ENCODE results near the gene SPECC1.

Gene SPECC1

DNA sequence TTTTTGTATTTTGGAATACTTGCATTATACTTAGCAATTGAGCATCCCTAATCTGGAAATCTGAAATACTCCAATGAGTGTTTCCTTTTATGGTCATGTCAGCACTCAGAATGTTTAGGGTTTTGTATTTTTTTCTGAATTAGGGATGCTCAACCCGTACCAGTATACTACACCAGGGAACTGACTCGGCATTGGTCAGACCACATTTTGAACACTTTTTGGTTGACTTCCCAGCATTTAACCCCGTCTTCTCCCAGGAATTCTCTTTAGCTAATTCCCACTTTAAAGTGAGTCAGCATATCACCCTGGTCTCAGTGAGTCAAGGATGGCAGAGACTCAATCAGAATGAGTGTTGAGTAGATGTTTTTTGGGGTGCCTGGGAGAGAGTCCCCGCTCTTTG lies 177.9 kb downstream of the SPECC1 start:
- H2BK120ac ChIP-seq (ENCODE audit: insufficient read depth, low read length, poor library complexity) = no peak overlapping the region
- no peak overlapping the region for H3K9ac ChIP-seq (ENCODE audit: low read length)
- peaks cover 6% of the 10 kb centered on the region for H3K79me1 ChIP-seq (ENCODE audit: low read length)
- no peak overlapping the region for H3K23ac ChIP-seq (ENCODE audit: low read length)
- no peaks in the 10 kb centered on the region for H3K27me3 ChIP-seq (ENCODE audit: insufficient read depth, low read length)
- no peak overlapping the region for H4K8ac ChIP-seq (ENCODE audit: low read depth, low read length)
- H3K79me2 ChIP-seq (ENCODE audit: control insufficient read depth, insufficient read depth, low read length, poor library complexity) = peaks cover 17% of the 10 kb centered on the region
- no peak overlapping the region for H4K91ac ChIP-seq (ENCODE audit: low read depth, low read length)
- peaks cover 22 to 28% of the 10 kb centered on the region in 2 experiments for H3K4me1 ChIP-seq (ENCODE audit: control insufficient read depth in 1 of 2, insufficient read depth in 2 of 2, low read length in 2 of 2)
- no peaks in the 10 kb centered on the region for H3K9me3 ChIP-seq (ENCODE audit: insufficient read depth, low read depth, low read length)
- no peak overlapping the region for H2BK12ac ChIP-seq (ENCODE audit: low read length)
- H4K12ac ChIP-seq (ENCODE audit: low read depth, low read length) = no peak overlapping the region
- H3K4me3 ChIP-seq (ENCODE audit: low read depth, low read length) = no peak overlapping the region
- peak overlapping the region; percentile 75 for H3K4ac ChIP-seq (ENCODE audit: low read depth, low read length)
- no peaks in the 10 kb centered on the region for H3K36me3 ChIP-seq (ENCODE audit: control insufficient read depth in 1 of 2, insufficient read depth in 2 of 2, low read length in 2 of 2)
- no peak overlapping the region for H2AFZ ChIP-seq (ENCODE audit: insufficient read depth, low read length, poor library complexity)
- no peak overlapping the region for H2AK5ac ChIP-seq (ENCODE audit: low read length)
- WGBS (ENCODE audit: extremely low coverage, insufficient coverage, insufficient read length) = no CpG with 5 or more reads among the region's 4 CpGs
- DNase-seq = no peak
- H2BK5ac ChIP-seq (ENCODE audit: low read depth, low read length, poor library complexity) = no peak overlapping the region
- no peak overlapping the region for H3K18ac ChIP-seq (ENCODE audit: low read length)
- no peak overlapping the region for H3K4me2 ChIP-seq (ENCODE audit: low read length)
- H3K27ac ChIP-seq (ENCODE audit: low read depth, low read length) = no peak overlapping the region
- H3K14ac ChIP-seq (ENCODE audit: low read length) = no peak overlapping the region

DNA sequence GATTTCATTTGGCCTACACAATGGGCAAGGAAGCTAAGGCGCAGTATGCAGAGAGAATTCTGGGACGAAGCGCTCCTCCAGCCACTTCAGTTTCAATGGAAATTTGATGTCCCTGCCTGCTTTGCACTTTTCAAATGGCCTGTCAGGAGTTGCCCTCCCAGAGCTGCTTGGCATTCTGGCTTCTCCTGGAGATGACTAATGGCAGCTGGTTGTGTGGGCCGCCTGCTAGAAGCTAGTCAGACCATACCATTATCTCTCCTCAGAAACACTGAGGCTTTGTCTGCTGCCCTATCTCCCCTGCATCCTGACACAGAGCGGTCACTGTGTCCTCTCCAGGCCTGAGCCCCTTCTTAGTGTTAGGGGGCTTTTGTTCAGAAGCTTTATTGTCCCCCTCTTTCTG lies 180.1 kb downstream of the SPECC1 start:
- peaks cover 20 to 26% of the 10 kb centered on the region in 2 experiments for H3K4me1 ChIP-seq (ENCODE audit: control insufficient read depth in 1 of 2, insufficient read depth in 2 of 2, low read length in 2 of 2)

DNA sequence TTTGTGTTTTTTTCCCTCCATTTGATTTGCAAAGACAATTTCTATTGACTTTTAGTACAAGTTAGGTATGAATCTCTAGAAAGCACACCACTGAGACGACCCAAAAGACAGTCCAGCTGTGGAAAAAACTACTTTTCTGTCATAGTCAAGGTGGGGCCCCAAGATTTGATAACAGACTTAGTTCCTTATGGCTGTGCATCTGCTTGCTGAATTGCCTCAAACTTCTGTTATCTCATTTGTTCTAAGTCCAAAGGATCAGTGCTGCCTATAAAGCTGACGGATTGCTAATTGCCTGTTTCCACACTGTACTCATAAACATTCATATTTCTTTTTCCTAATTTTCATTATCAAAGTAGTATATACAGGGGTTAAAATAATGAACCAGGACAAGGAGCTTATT lies 180.8 kb downstream of the SPECC1 start:
- Histone ChIP-seq H3K4me2 (ENCODE audit: low read length) (no peak overlapping the region), H3K4me1 (ENCODE audit: control insufficient read depth in 1 of 2, insufficient read depth in 2 of 2, low read length in 2 of 2) (peaks cover 17 to 23% of the 10 kb centered on the region in 2 experiments), H2AK5ac (ENCODE audit: low read length) (no peak overlapping the region), H3K9me3 (ENCODE audit: insufficient read depth, low read depth, low read length) (no peaks in the 10 kb centered on the region), H4K8ac (ENCODE audit: low read depth, low read length) (no peak overlapping the region), H3K23ac (ENCODE audit: low read length) (no peak overlapping the region), H2BK5ac (ENCODE audit: low read depth, low read length, poor library complexity) (no peak overlapping the region), H3K27ac (ENCODE audit: low read depth, low read length) (no peak overlapping the region), H3K9ac (ENCODE audit: low read length) (no peak overlapping the region), H4K12ac (ENCODE audit: low read depth, low read length) (no peak overlapping the region), H3K18ac (ENCODE audit: low read length) (no peak overlapping the region), H3K79me2 (ENCODE audit: control insufficient read depth, insufficient read depth, low read length, poor library complexity) (peaks cover 13% of the 10 kb centered on the region), H2BK12ac (ENCODE audit: low read length) (no peak overlapping the region), H3K4ac (ENCODE audit: low read depth, low read length) (no peak overlapping the region), H3K14ac (ENCODE audit: low read length) (no peak overlapping the region), H2BK120ac (ENCODE audit: insufficient read depth, low read length, poor library complexity) (no peak overlapping the region), H2AFZ (ENCODE audit: insufficient read depth, low read length, poor library complexity) (no peak overlapping the region), H3K27me3 (ENCODE audit: insufficient read depth, low read length) (no peaks in the 10 kb centered on the region), H4K91ac (ENCODE audit: low read depth, low read length) (no peak overlapping the region), H3K4me3 (ENCODE audit: low read depth, low read length) (no peak overlapping the region), H3K36me3 (ENCODE audit: control insufficient read depth in 1 of 2, insufficient read depth in 2 of 2, low read length in 2 of 2) (peaks cover 1 to 3% of the 10 kb centered on the region in 2 experiments), H3K79me1 (ENCODE audit: low read length) (peaks cover 6% of the 10 kb centered on the region)
- WGBS (ENCODE audit: extremely low coverage, insufficient coverage, insufficient read length) = no CpG with 5 or more reads among the region's 2 CpGs
- no peak for DNase-seq

More for the DNA sequence above, 180.1 kb downstream of the SPECC1 start:
- H3K4me3 ChIP-seq (ENCODE audit: low read depth, low read length) = no peak overlapping the region
- H3K79me1 ChIP-seq (ENCODE audit: low read length) = peaks cover 6% of the 10 kb centered on the region
- no peak overlapping the region for H4K8ac ChIP-seq (ENCODE audit: low read depth, low read length)
- H2AFZ ChIP-seq (ENCODE audit: insufficient read depth, low read length, poor library complexity) = no peak overlapping the region
- H3K4me2 ChIP-seq (ENCODE audit: low read length) = no peak overlapping the region
- H2BK12ac ChIP-seq (ENCODE audit: low read length) = no peak overlapping the region
- H2BK120ac ChIP-seq (ENCODE audit: insufficient read depth, low read length, poor library complexity) = no peak overlapping the region
- peak in 1 of 2 donors; percentile 46 for DNase-seq
- no peak overlapping the region for H3K18ac ChIP-seq (ENCODE audit: low read length)
- H2AK5ac ChIP-seq (ENCODE audit: low read length) = no peak overlapping the region
- no peak overlapping the region for H2BK5ac ChIP-seq (ENCODE audit: low read depth, low read length, poor library complexity)
- no peaks in the 10 kb centered on the region for H3K9me3 ChIP-seq (ENCODE audit: insufficient read depth, low read depth, low read length)
- WGBS (ENCODE audit: extremely low coverage, insufficient coverage, insufficient read length) = no CpG with 5 or more reads among the region's 5 CpGs
- peaks cover 0 to 1% of the 10 kb centered on the region in 2 experiments for H3K36me3 ChIP-seq (ENCODE audit: control insufficient read depth in 1 of 2, insufficient read depth in 2 of 2, low read length in 2 of 2)
- no peaks in the 10 kb centered on the region for H3K27me3 ChIP-seq (ENCODE audit: insufficient read depth, low read length)
- H3K27ac ChIP-seq (ENCODE audit: low read depth, low read length) = peak overlapping the region; percentile 54
- no peak overlapping the region for H3K14ac ChIP-seq (ENCODE audit: low read length)
- H4K12ac ChIP-seq (ENCODE audit: low read depth, low read length) = no peak overlapping the region
- peak overlapping the region; percentile 7 for H3K4ac ChIP-seq (ENCODE audit: low read depth, low read length)
- H3K23ac ChIP-seq (ENCODE audit: low read length) = no peak overlapping the region
- peaks cover 13% of the 10 kb centered on the region for H3K79me2 ChIP-seq (ENCODE audit: control insufficient read depth, insufficient read depth, low read length, poor library complexity)
- H4K91ac ChIP-seq (ENCODE audit: low read depth, low read length) = no peak overlapping the region
- H3K9ac ChIP-seq (ENCODE audit: low read length) = no peak overlapping the region

DNA sequence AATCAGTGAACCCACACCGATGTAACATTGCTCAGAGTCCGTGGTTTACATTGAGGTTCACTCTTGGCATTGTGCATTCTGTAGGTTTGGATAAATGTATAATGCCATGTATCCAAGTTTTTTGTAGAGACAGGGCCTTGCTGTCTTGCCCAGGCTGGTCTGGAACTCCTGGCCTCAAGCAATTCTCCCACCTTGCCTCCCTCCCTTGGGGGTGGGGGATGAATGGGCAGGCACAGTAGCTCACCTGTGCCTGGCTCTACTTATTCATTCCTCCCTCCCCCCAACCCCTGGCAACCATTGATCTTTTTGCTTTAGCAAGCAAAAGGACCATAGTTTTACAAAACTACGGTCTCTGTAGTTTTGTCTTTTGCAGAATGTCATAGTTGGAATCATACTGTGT lies 181.4 kb downstream of the SPECC1 start:
- H3K9ac ChIP-seq (ENCODE audit: low read length) = no peak overlapping the region
- H2AFZ ChIP-seq (ENCODE audit: insufficient read depth, low read length, poor library complexity) = no peak overlapping the region
- no peak for DNase-seq
- H4K91ac ChIP-seq (ENCODE audit: low read depth, low read length) = no peak overlapping the region
- H3K23ac ChIP-seq (ENCODE audit: low read length) = no peak overlapping the region
- H2BK5ac ChIP-seq (ENCODE audit: low read depth, low read length, poor library complexity) = no peak overlapping the region
- H3K79me1 ChIP-seq (ENCODE audit: low read length) = no peaks in the 10 kb centered on the region
- no peak overlapping the region for H4K12ac ChIP-seq (ENCODE audit: low read depth, low read length)
- no peaks in the 10 kb centered on the region for H3K9me3 ChIP-seq (ENCODE audit: insufficient read depth, low read depth, low read length)
- no peak overlapping the region for H3K4me2 ChIP-seq (ENCODE audit: low read length)
- peak overlapping the region; percentile 44 for H3K14ac ChIP-seq (ENCODE audit: low read length)
- no CpG with 5 or more reads among the region's 3 CpGs for WGBS (ENCODE audit: extremely low coverage, insufficient coverage, insufficient read length)
- H3K36me3 ChIP-seq (ENCODE audit: control insufficient read depth in 1 of 2, insufficient read depth in 2 of 2, low read length in 2 of 2) = peaks cover 1 to 3% of the 10 kb centered on the region in 2 experiments
- no peaks in the 10 kb centered on the region for H3K27me3 ChIP-seq (ENCODE audit: insufficient read depth, low read length)
- H2AK5ac ChIP-seq (ENCODE audit: low read length) = no peak overlapping the region
- H3K18ac ChIP-seq (ENCODE audit: low read length) = peak overlapping the region; percentile 14
- H4K8ac ChIP-seq (ENCODE audit: low read depth, low read length) = no peak overlapping the region
- H3K4me1 ChIP-seq (ENCODE audit: control insufficient read depth in 1 of 2, insufficient read depth in 2 of 2, low read length in 2 of 2) = peaks cover 11 to 17% of the 10 kb centered on the region in 2 experiments
- no peak overlapping the region for H2BK12ac ChIP-seq (ENCODE audit: low read length)
- no peak overlapping the region for H3K4me3 ChIP-seq (ENCODE audit: low read depth, low read length)
- no peak overlapping the region for H2BK120ac ChIP-seq (ENCODE audit: insufficient read depth, low read length, poor library complexity)
- H3K4ac ChIP-seq (ENCODE audit: low read depth, low read length) = peak overlapping the region; percentile 92
- no peak overlapping the region for H3K27ac ChIP-seq (ENCODE audit: low read depth, low read length)
- H3K79me2 ChIP-seq (ENCODE audit: control insufficient read depth, insufficient read depth, low read length, poor library complexity) = peaks cover 9% of the 10 kb centered on the region

All from trophoblast cell (in vitro differentiated cells and primary cell).